AG04450 (cell line): ENCODE results near the gene PTPRQ. TPM values are rescaled to one million over a fixed set of nuclear protein-coding genes. Genes with fewer than 3 reads are reported as not detected.

Experiments
- CTCF ChIA-PET: fragments of 300-600, 350-600 bp; formaldehyde crosslinking; extraction: SDS; loops from one replicate; lab custom pipeline; 2022; ENCODE audit warnings: antibody characterized with exemption, inconsistent platforms; lab: Charles Lee
- POLR2A ChIA-PET: fragments of 350-600 bp; formaldehyde crosslinking; extraction: SDS; loops from one replicate; lab custom pipeline; 2021; ENCODE audit warnings: antibody characterized with exemption, inconsistent platforms; lab: Yijun Ruan, JAX
- DNase-seq: peaks from one replicate; pipeline ENCODE4 v3.0.0-alpha.2; 2011; ENCODE audit warnings: low read depth, low spot score
- H3K27ac ChIP-seq: one replicate; pipeline ENCODE4 v1.5.1; 2012; ENCODE audit warnings: low read depth, low read length, control low read depth
- H3K27me3 ChIP-seq: one replicate; pipeline ENCODE4 v1.6.0; 2012; ENCODE audit warnings: low read length; ENCODE audit not compliant: control insufficient read depth, insufficient read depth
- H3K4me3 ChIP-seq: 2 replicates; pipeline ENCODE4 v1.5.1; 2011; ENCODE audit warnings: mild to moderate bottlenecking, low read depth, low read length, control low read depth
- H3K9me3 ChIP-seq: 2 replicates; pipeline ENCODE4 v1.5.1; 2012; ENCODE audit warnings: low read length; ENCODE audit not compliant: control insufficient read depth, insufficient read depth
- polyA plus RNA-seq: library from polyadenylated mRNA; depleted of rRNA; stranded (reverse); fragments of >200 nt; gene quantifications from 2 replicates; pipeline ENCODE4 v1.2.3, GENCODE V29; 2011
- TF ChIP-seq, protein P1 (sequence below): IDR thresholded peaks from 2 replicates; pipeline ENCODE4 v1.5.1; 2011; ENCODE audit warnings: low read depth, low read length, control low read depth, inconsistent platforms

PTPRQ gene
- polyA plus RNA-seq, 1 experiment = 1.1 TPM

DNA sequence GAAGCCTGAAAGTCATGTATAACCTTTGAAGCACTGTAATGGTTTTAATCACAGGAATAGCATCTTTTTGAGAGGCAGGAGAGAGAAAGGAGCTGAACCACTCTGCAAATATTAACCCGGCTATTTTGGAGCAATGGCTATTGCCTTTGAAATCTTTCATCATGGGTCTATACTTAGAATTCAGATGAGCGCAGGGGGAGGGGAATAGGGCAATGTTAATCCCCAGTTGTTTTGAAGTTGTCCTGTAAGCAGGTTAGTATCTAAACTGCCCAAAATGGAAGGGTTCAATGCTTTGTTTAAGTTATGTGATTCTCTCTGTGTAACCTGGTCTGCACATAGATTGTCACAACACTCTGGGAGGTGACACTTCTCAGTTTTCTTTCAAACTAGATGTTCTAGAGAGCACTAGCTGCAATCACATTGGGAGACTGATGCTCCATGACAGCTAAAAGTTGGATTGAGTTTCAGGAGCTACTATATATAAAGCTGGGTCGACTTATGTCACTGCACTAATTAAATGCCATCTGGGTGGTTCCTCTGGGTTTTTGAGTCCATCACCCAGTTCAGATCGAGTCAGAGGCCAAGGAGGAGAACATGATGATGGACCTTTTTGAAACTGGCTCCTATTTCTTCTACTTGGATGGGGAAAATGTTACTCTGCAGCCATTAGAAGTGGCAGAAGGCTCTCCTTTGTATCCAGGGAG, 263.2 kb downstream of the PTPRQ start, which contains the start of gene MYF6:
TSS of gene MYF6 (plus strand) at position 509 of the 704 bp plus-strand sequence. CDS start at position 595, 86 bp downstream.
- Histone ChIP-seq H3K27ac (no peak within 1 kb of the TSS), H3K4me3 (no peak within 1 kb of the TSS), H3K27me3 (no peaks in the 10 kb centered on the region), H3K9me3 (peaks cover 12% of the 10 kb centered on the region; the same call in 1 of the 2 replicates)
- POLR2A ChIA-PET = no interaction called here
- CTCF ChIA-PET = no interaction called here
- TF ChIP-seq, protein P1, sequence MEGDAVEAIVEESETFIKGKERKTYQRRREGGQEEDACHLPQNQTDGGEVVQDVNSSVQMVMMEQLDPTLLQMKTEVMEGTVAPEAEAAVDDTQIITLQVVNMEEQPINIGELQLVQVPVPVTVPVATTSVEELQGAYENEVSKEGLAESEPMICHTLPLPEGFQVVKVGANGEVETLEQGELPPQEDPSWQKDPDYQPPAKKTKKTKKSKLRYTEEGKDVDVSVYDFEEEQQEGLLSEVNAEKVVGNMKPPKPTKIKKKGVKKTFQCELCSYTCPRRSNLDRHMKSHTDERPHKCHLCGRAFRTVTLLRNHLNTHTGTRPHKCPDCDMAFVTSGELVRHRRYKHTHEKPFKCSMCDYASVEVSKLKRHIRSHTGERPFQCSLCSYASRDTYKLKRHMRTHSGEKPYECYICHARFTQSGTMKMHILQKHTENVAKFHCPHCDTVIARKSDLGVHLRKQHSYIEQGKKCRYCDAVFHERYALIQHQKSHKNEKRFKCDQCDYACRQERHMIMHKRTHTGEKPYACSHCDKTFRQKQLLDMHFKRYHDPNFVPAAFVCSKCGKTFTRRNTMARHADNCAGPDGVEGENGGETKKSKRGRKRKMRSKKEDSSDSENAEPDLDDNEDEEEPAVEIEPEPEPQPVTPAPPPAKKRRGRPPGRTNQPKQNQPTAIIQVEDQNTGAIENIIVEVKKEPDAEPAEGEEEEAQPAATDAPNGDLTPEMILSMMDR = no peak
- DNase-seq = no peak

DNA sequence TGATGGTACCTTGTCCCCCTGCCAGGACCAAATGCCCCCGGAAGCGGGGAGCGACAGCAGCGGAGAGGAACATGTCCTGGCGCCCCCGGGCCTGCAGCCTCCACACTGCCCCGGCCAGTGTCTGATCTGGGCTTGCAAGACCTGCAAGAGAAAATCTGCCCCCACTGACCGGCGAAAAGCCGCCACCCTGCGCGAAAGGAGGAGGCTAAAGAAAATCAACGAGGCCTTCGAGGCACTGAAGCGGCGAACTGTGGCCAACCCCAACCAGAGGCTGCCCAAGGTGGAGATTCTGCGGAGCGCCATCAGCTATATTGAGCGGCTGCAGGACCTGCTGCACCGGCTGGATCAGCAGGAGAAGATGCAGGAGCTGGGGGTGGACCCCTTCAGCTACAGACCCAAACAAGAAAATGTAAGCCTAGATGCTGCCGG, 263.8 kb downstream of the PTPRQ start:
- TF ChIP-seq, protein P1 = no peak
- CTCF ChIA-PET = no interaction called here
- no peak for DNase-seq
- Histone ChIP-seq H3K9me3 (peaks cover 12% of the 10 kb centered on the region; the same call in 1 of the 2 replicates), H3K27me3 (no peaks in the 10 kb centered on the region), H3K27ac (no peak overlapping the region), H3K4me3 (no peak overlapping the region)
- POLR2A ChIA-PET = no interaction called here

DNA sequence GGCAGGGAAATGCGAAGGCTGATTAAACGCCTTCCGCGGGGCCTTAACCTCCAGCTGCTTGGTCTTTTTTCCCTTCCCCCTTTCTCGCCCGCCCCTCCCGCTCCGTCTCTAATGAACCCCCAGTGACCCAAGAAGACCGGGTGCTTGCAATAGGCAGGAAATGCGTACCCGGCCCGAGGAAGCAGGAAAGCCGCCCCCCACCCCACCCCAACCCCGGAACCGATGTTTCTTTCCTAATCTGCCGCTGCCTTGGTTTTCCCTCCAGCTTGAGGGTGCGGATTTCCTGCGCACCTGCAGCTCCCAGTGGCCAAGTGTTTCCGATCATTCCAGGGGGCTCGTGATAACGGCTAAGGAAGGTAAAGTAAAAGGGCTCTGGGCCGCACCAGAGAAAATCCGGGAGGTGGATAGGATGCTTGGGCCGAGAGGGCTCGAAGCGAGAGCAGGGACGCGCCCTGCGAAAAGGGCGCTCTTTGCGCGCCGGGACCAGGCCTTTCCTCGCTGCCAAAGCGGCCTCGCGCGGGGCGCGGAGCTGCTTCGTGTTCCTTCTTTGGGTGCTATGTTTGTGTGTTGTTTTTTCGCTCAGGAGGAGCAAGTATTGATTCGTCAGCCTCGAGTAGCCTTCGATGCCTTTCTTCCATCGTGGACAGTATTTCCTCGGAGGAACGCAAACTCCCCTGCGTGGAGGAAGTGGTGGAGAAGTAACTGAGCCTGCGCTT, 264.4 kb downstream of the PTPRQ start:
- TF ChIP-seq, protein P1 = no peak
- no peak overlapping the region for H3K4me3 ChIP-seq
- no peak overlapping the region for H3K27ac ChIP-seq
- DNase-seq = no peak
- H3K27me3 ChIP-seq = no peaks in the 10 kb centered on the region
- CTCF ChIA-PET = no interaction called here
- POLR2A ChIA-PET = no interaction called here
- peaks cover 12% of the 10 kb centered on the region; the same call in 1 of the 2 replicates for H3K9me3 ChIP-seq

- no peak overlapping the region for H3K27ac ChIP-seq
- CTCF ChIA-PET = no interaction called here
- H3K27me3 ChIP-seq = no peaks in the 10 kb centered on the region
- H3K4me3 ChIP-seq = no peak overlapping the region
- H3K9me3 ChIP-seq = peaks cover 12% of the 10 kb centered on the region; the same call in 1 of the 2 replicates
- POLR2A ChIA-PET = no interaction called here
- DNase-seq = no peak
- TF ChIP-seq, protein P1 = no peak
These were observed 264.9 kb downstream of the PTPRQ start for GRCh38 chr12:80708975-80709328.
